HepG2 (cell line): ENCODE results near the gene CLDN9. TPM values are rescaled to one million over a fixed set of nuclear protein-coding genes. Genes with fewer than 3 reads are reported as not detected.

Experiments
- ARID5B ChIP-seq: IDR thresholded peaks from 2 replicates; pipeline ENCODE4 v1.4.0; 2020; ENCODE audit warnings: mild to moderate bottlenecking, missing genetic modification reagents
- ARNTL ChIP-seq: sonication (generic); formaldehyde crosslinking; IDR thresholded peaks from 2 replicates; pipeline ENCODE4 v1.4.0; 2020; ENCODE audit warnings: mild to moderate bottlenecking, missing genetic modification reagents
- ELF4 ChIP-seq: sonication (generic); formaldehyde crosslinking; IDR thresholded peaks from 2 replicates; pipeline ENCODE4 v1.5.0; 2020; ENCODE audit warnings: missing genetic modification reagents, mild to moderate bottlenecking, moderate library complexity, borderline replicate concordance
- ERF ChIP-seq: IDR thresholded peaks from 2 replicates; pipeline ENCODE4 v1.6.1; 2018; ENCODE audit warnings: missing biosample characterization, missing genetic modification reagents
- GLI4 ChIP-seq: sonication (generic); formaldehyde crosslinking; IDR thresholded peaks from 2 replicates; pipeline ENCODE4 v1.5.1; 2020; ENCODE audit warnings: missing genetic modification reagents, mild to moderate bottlenecking, moderate library complexity, borderline replicate concordance
- MAX ChIP-seq: IDR thresholded peaks from 2 replicates; pipeline ENCODE4 v1.6.1; 2012; ENCODE audit warnings: inconsistent platforms
- NR0B2 ChIP-seq: sonication (generic); formaldehyde crosslinking; IDR thresholded peaks from 2 replicates; pipeline ENCODE4 v1.4.0; 2020; ENCODE audit warnings: mild to moderate bottlenecking, missing genetic modification reagents
- PHB2 ChIP-seq: fragments of 450-650 bp; IDR thresholded peaks from 2 replicates; pipeline ENCODE4 v1.6.1; 2018; ENCODE audit not compliant: partially characterized antibody
- PRDM4 ChIP-seq: sonication (generic); formaldehyde crosslinking; IDR thresholded peaks from 2 replicates; pipeline ENCODE4 v1.9.0; 2021; ENCODE audit warnings: missing genetic modification reagents, borderline replicate concordance
- ZFP36 ChIP-seq: fragments of 150-350 bp; IDR thresholded peaks from 2 replicates; pipeline ENCODE4 v1.6.1; 2018; ENCODE audit warnings: borderline replicate concordance, low read length, low read depth; ENCODE audit not compliant: partially characterized antibody
- ZNF335 ChIP-seq: sonication (generic); formaldehyde crosslinking; IDR thresholded peaks from 2 replicates; pipeline ENCODE4 v1.4.0; 2020; ENCODE audit warnings: missing genetic modification reagents
- ZNF34 ChIP-seq: sonication (generic); formaldehyde crosslinking; IDR thresholded peaks from 2 replicates; pipeline ENCODE4 v1.4.0; 2020; ENCODE audit warnings: mild to moderate bottlenecking, missing genetic modification reagents, borderline replicate concordance
- ZNF646 ChIP-seq: sonication (generic); formaldehyde crosslinking; IDR thresholded peaks from 2 replicates; pipeline ENCODE4 v1.9.0; 2021; ENCODE audit warnings: mild to moderate bottlenecking, missing genetic modification reagents
- ZNF761 ChIP-seq: sonication (generic); formaldehyde crosslinking; conservative IDR thresholded peaks from 2 replicates; pipeline ENCODE4 v1.4.0; 2020; ENCODE audit warnings: mild to moderate bottlenecking, missing genetic modification reagents
- polyA plus RNA-seq, 8 experiments: library from polyadenylated mRNA; depleted of rRNA in 3 of 8; stranded (reverse) in 7 of 8; unstranded in 1 of 8; fragments of >200 nt; fragmentation: Illumina TruSeq in 4 of 8; extraction: Trizol in 4 of 8; gene quantifications; 2 replicates each; pipeline versions ENCODE4 v1.2.1 to v1.2.3, GENCODE V29; 2011 to 2016; ENCODE audit warnings: low read depth in 4 of 8, missing spikeins in 1 of 8, mixed read lengths in 1 of 8; ENCODE audit not compliant: insufficient read depth in 1 of 8
- total RNA-seq, 5 experiments: library from RNA; depleted of rRNA; stranded (reverse); fragments of >200 nt; fragmentation: Illumina TruSeq; extraction: Trizol; gene quantifications; 2 replicates each; pipeline ENCODE4 v1.2.3, GENCODE V29; 2016; ENCODE audit warnings: low read depth in 1 of 5

Gene CLDN9
- total and polyA plus RNA-seq, 2 of the 13 experiments (the other 11 are each of a cell fraction or from before 2014, with no cell fraction given): 0.15 to 0.26 TPM

- TF ChIP-seq ZNF646 (CRISPR knock-in tag) (no peak), GLI4 (no peak; the same call in 1 of the 2 replicates), PRDM4 (CRISPR knock-in tag) (no peak), ELF4 (CRISPR knock-in tag) (0 out of 2 replicates have a peak, but pooled peaks have one; percentile 63), ZNF335 (CRISPR knock-in tag) (peak; percentile 84), MAX (peak; percentile 76), ZNF34 (CRISPR knock-in tag) (0 out of 2 replicates have a peak, but pooled peaks have one; percentile 76), ZFP36 (no peak), NR0B2 (CRISPR knock-in tag) (no peak), ERF (CRISPR knock-in tag) (peak; percentile 70; the same call in 1 of the 2 replicates), ARNTL (CRISPR knock-in tag) (peak; percentile 75), ZNF761 (0 out of 2 replicates have a peak, but pooled peaks have one; percentile 85), PHB2 (no peak), ARID5B (CRISPR knock-in tag) (peak; percentile 78)
Measured at GRCh38 chr16:3020604-3021448, 8.1 kb downstream of the CLDN9 start (continued).
